SK-N-SH (cell line): ENCODE measurements around the gene PNPLA5. TPM values are rescaled to one million over a fixed set of nuclear protein-coding genes. Genes with fewer than 3 reads are reported as not detected.

Source experiments
- CTCF ChIA-PET: fragments of 300-600, 350-600 bp; formaldehyde crosslinking; extraction: SDS; loops from one replicate; lab custom pipeline; 2021; lab: Yijun Ruan, JAX
- POLR2A ChIA-PET: fragments of 350-600 bp; sonication (Branson Sonifier 250); formaldehyde crosslinking; extraction: SDS; loops from one replicate; lab custom pipeline; 2020; ENCODE audit warnings: antibody characterized with exemption, inconsistent platforms; lab: Yijun Ruan, JAX
- DNase-seq: peaks from one replicate; pipeline ENCODE4 v3.0.0; 2012
- H2AFZ ChIP-seq: fragments of 200-600 bp; sonication (generic); 2 replicates; pipeline ENCODE4 v1.8.1; 2016; ENCODE audit warnings: antibody characterized with exemption, mild to moderate bottlenecking, low read depth
- H3F3A ChIP-seq: fragments of 200-600 bp; sonication (generic); replicated peaks from 2 replicates; pipeline ENCODE3; 2016; ENCODE audit warnings: antibody characterized with exemption, mild to moderate bottlenecking; ENCODE audit not compliant: insufficient read depth
- H3K27ac ChIP-seq, 2 experiments: fragments of 200-500 bp in 1 of 2; fragments of 200-600 bp in 1 of 2; sonication (Bioruptor generic) in 1 of 2; sonication (generic), shearing (Covaris generic) in 1 of 2; 2 replicates each; pipeline versions ENCODE4 v1.5.1 to v1.6.1; 2014 to 2016; ENCODE audit warnings: low read depth in 2 of 2, inconsistent platforms in 1 of 2, low read length in 1 of 2, mild to moderate bottlenecking in 1 of 2, mixed read lengths in 1 of 2
- H3K27me3 ChIP-seq: fragments of 200-600 bp; sonication (generic), shearing (Covaris generic); 2 replicates; pipeline ENCODE4 v1.6.1; 2016; ENCODE audit warnings: mixed run types; ENCODE audit not compliant: insufficient read depth
- H3K36me3 ChIP-seq, 2 experiments: fragments of 200-500 bp in 1 of 2; fragments of 200-600 bp in 1 of 2; sonication (Bioruptor generic) in 1 of 2; sonication (generic) in 1 of 2; replicated peaks in 1 of 2; 2 replicates each; pipeline versions ENCODE3 to v1.5.1; 2014 to 2016; ENCODE audit warnings: low read length in 1 of 2, mild to moderate bottlenecking in 1 of 2; ENCODE audit not compliant: insufficient read depth in 2 of 2, control insufficient read depth in 1 of 2
- H3K4me1 ChIP-seq, 2 experiments: fragments of 200-500 bp in 1 of 2; fragments of 200-600 bp in 1 of 2; sonication (Bioruptor generic) in 1 of 2; sonication (generic), shearing (Covaris generic) in 1 of 2; 2 replicates each; pipeline versions ENCODE4 v1.5.1 to v1.6.1; 2014 to 2016; ENCODE audit warnings: low read depth in 1 of 2, low read length in 1 of 2, mixed run types in 1 of 2; ENCODE audit not compliant: insufficient read depth in 2 of 2, control insufficient read depth in 1 of 2
- H3K4me2 ChIP-seq: fragments of 200-600 bp; sonication (generic), shearing (Covaris generic); 2 replicates; pipeline ENCODE4 v1.6.1; 2017; ENCODE audit warnings: mixed run types
- H3K4me3 ChIP-seq, 2 experiments: fragments of 200-500 bp in 1 of 2; fragments of 200-600 bp in 1 of 2; sonication (Bioruptor generic) in 1 of 2; sonication (generic), shearing (Covaris generic) in 1 of 2; 2 replicates each; pipeline versions ENCODE4 v1.5.1 to v1.8.1; 2014 to 2016; ENCODE audit warnings: low read depth in 2 of 2, inconsistent platforms in 1 of 2, low read length in 1 of 2, mild to moderate bottlenecking in 1 of 2, mixed read lengths in 1 of 2, moderate library complexity in 1 of 2
- H3K79me2 ChIP-seq: fragments of 200-600 bp; sonication (generic); 2 replicates; pipeline ENCODE4 v1.8.1; 2017; ENCODE audit warnings: mild to moderate bottlenecking; ENCODE audit not compliant: insufficient read depth
- H3K9ac ChIP-seq: fragments of 200-600 bp; sonication (generic); 2 replicates; pipeline ENCODE4 v1.6.1; 2017; ENCODE audit warnings: mixed run types
- H3K9me2 ChIP-seq: fragments of 200-600 bp; sonication (generic); 2 replicates; pipeline ENCODE4 v1.6.1; 2017; ENCODE audit warnings: mixed run types
- H3K9me3 ChIP-seq: fragments of 200-600 bp; sonication (generic); 2 replicates; pipeline ENCODE4 v1.6.1; 2017; ENCODE audit warnings: mixed run types, mild to moderate bottlenecking, moderate library complexity
- H4K20me1 ChIP-seq: fragments of 200-600 bp; sonication (generic); 2 replicates; pipeline ENCODE4 v1.6.1; 2017; ENCODE audit warnings: mild to moderate bottlenecking, mixed run types; ENCODE audit not compliant: insufficient read depth
- EZH2phosphoT487 ChIP-seq: fragments of 200-600 bp; sonication (generic); IDR thresholded peaks from 2 replicates; pipeline ENCODE4 v1.6.1; 2017; ENCODE audit warnings: low read depth, mixed run types, mild to moderate bottlenecking, antibody characterized with exemption, moderate library complexity, borderline replicate concordance
- FOSL2 ChIP-seq: IDR thresholded peaks from 2 replicates; pipeline ENCODE4 v1.4.0; 2012; ENCODE audit warnings: low read depth, mild to moderate bottlenecking, moderate library complexity, borderline replicate concordance
- FOXJ3 ChIP-seq: sonication (generic); formaldehyde crosslinking; IDR thresholded peaks from 2 replicates; pipeline ENCODE4 v1.5.1; 2020; ENCODE audit warnings: mild to moderate bottlenecking, missing genetic modification reagents
- NFIC ChIP-seq: IDR thresholded peaks from 2 replicates; pipeline ENCODE4 v1.4.0; 2012; ENCODE audit warnings: borderline replicate concordance
- NRF1 ChIP-seq: IDR thresholded peaks from 2 replicates; pipeline ENCODE4 v1.6.1; 2012; ENCODE audit warnings: low read depth, mild to moderate bottlenecking, low read length
- POLR2AphosphoS5 ChIP-seq: IDR thresholded peaks from 2 replicates; pipeline ENCODE4 v1.6.1; 2012; ENCODE audit warnings: low read depth, low read length
- RFX5 ChIP-seq: IDR thresholded peaks from 2 replicates; pipeline ENCODE4 v1.6.1; 2012; ENCODE audit warnings: mild to moderate bottlenecking, improper control_type of control experiment, low read length
- SMC3 ChIP-seq: IDR thresholded peaks from 2 replicates; pipeline ENCODE4 v1.6.1; 2012; ENCODE audit warnings: low read depth, low read length, improper control_type of control experiment
- TAF1 ChIP-seq: IDR thresholded peaks from 2 replicates; pipeline ENCODE4 v1.6.1; 2012; ENCODE audit warnings: low read depth, mild to moderate bottlenecking, low read length, moderate library complexity, borderline replicate concordance
- TCF12 ChIP-seq: IDR thresholded peaks from 2 replicates; pipeline ENCODE4 v1.4.0; 2012
- TEAD4 ChIP-seq: IDR thresholded peaks from 2 replicates; pipeline ENCODE4 v1.4.0; 2012; ENCODE audit warnings: mild to moderate bottlenecking, borderline replicate concordance; ENCODE audit not compliant: insufficient read depth
- WGBS: methylation state at CpG from one replicate; pipeline ENCODE4 v1.1.6; 2017; ENCODE audit warnings: low lambda C conversion rate; 5-methylcytosine and 5-hydroxymethylcytosine counted together
- polyA plus RNA-seq, 3 experiments: library from polyadenylated mRNA; depleted of rRNA; stranded (reverse); fragments of >200 nt; gene quantifications; 2 replicates each; pipeline ENCODE4 v1.2.3, GENCODE V29; 2012
- TF ChIP-seq, protein P1 (sequence below): IDR thresholded peaks from 2 replicates; pipeline ENCODE4 v1.4.0; 2012; ENCODE audit warnings: low read depth, borderline replicate concordance
- TF ChIP-seq, protein P2 (sequence below): IDR thresholded peaks from 2 replicates; pipeline ENCODE4; 2012
- TF ChIP-seq, protein P3 (sequence below): fragments of 150-350 bp; IDR thresholded peaks from 2 replicates; pipeline ENCODE4 v1.6.1; 2017; ENCODE audit warnings: antibody characterized with exemption, low read length, low read depth, borderline replicate concordance

PNPLA5 gene
- polyA plus RNA-seq, 1 of the 3 experiments (the other 2 are of a cell fraction): not detected

DNA sequence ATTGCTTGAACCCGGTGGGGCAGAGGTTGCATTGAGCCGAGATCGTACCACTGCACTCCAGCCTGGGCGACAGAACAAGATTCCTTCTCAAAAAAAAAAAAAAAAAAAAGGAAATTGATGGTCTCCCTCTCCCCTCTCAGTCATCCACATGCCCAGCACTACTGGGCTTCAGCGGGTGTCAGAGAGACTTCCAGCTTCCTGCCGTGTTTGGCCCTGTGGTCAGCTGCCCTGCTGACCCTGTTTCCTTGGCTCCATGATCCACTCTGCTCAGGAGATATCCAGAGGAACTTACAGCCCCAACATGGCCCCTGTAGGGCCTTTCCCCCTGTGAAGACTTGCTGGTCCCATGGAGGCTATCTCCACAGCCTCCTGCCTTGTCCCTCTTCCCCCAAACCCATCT is 25.7 kb upstream of the PNPLA5 start:
- Histone ChIP-seq H3K9me2 (no peaks in the 10 kb centered on the region), H3K27me3 (0 out of 2 replicates have a peak, but pooled peaks cover 1% of the 10 kb centered on the region), H4K20me1 (no peaks in the 10 kb centered on the region), H3K4me2 (no peak overlapping the region), H3K27ac (no peak overlapping the region), H3K4me1 (peaks cover 12 to 14% of the 10 kb centered on the region in 2 experiments; a peak in 2 of 4 replicates), H3K4me3 (no peak overlapping the region), H3K36me3 (no peaks in the 10 kb centered on the region), H2AFZ (no peak overlapping the region), H3K9ac (no peak overlapping the region), H3K79me2 (no peaks in the 10 kb centered on the region), H3K9me3 (no peaks in the 10 kb centered on the region), H3F3A (no peaks in the 10 kb centered on the region)
- no peak for DNase-seq
- ChIA-PET POLR2A (no interaction called here), CTCF (interaction anchor here (0.7 to 1.5 kb wide), 2 partner anchors 14 to 23 kb away, joined by 3 read pairs; no protein-coding TSS in a partner anchor)
- WGBS: 78% methylated on average over 6 of the region's 6 CpGs
- TF ChIP-seq RFX5: no peak
- no peak for TF ChIP-seq POLR2AphosphoS5
- TF ChIP-seq SMC3: no peak
- TF ChIP-seq, protein P1, sequence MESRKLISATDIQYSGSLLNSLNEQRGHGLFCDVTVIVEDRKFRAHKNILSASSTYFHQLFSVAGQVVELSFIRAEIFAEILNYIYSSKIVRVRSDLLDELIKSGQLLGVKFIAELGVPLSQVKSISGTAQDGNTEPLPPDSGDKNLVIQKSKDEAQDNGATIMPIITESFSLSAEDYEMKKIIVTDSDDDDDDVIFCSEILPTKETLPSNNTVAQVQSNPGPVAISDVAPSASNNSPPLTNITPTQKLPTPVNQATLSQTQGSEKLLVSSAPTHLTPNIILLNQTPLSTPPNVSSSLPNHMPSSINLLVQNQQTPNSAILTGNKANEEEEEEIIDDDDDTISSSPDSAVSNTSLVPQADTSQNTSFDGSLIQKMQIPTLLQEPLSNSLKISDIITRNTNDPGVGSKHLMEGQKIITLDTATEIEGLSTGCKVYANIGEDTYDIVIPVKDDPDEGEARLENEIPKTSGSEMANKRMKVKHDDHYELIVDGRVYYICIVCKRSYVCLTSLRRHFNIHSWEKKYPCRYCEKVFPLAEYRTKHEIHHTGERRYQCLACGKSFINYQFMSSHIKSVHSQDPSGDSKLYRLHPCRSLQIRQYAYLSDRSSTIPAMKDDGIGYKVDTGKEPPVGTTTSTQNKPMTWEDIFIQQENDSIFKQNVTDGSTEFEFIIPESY: no peak
- TF ChIP-seq TEAD4: no peak
- no peak for TF ChIP-seq FOXJ3 (CRISPR knock-in tag)
- no peak for TF ChIP-seq FOSL2
- no peak for TF ChIP-seq EZH2phosphoT487
- TF ChIP-seq NFIC: no peak

DNA sequence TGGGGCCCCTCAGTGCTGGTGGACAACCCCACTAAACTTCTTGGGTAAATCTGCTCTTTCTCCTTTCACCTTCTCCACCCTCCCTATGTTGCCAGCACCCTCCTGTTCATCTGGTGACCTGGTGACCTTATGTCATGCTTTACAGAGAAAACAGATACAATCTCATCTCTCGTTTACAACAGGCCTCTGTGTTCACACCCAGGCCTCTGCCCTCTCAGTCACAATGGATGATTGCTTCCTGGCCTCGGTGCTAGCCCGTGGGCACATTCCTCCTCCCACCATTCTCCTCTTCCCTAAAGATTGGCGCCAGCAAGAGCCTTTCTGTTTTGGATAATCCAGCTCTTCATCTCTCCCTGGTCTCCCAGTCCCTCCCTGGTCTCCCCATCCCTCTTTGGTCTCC is 19.5 kb upstream of the PNPLA5 start:
- CTCF ChIA-PET: interaction anchor here (0.6 to 1.9 kb wide), 2 partner anchors 9 to 11 kb away, joined by 3 to 6 read pairs; no protein-coding TSS in a partner anchor
- 5% methylated on average over 4 of the region's 4 CpGs for WGBS
- POLR2A ChIA-PET: no interaction called here

More for the DNA sequence above, 19.5 kb upstream of the PNPLA5 start:
- no peaks in the 10 kb centered on the region for H3K36me3 ChIP-seq
- no peak overlapping the region for H3K4me2 ChIP-seq
- no peak overlapping the region for H2AFZ ChIP-seq
- no peak for DNase-seq
- H3K27ac ChIP-seq: no peak overlapping the region
- peaks cover 29% of the 10 kb centered on the region for H3K27me3 ChIP-seq
- no peaks in the 10 kb centered on the region for H3F3A ChIP-seq
- TF ChIP-seq, protein P2, sequence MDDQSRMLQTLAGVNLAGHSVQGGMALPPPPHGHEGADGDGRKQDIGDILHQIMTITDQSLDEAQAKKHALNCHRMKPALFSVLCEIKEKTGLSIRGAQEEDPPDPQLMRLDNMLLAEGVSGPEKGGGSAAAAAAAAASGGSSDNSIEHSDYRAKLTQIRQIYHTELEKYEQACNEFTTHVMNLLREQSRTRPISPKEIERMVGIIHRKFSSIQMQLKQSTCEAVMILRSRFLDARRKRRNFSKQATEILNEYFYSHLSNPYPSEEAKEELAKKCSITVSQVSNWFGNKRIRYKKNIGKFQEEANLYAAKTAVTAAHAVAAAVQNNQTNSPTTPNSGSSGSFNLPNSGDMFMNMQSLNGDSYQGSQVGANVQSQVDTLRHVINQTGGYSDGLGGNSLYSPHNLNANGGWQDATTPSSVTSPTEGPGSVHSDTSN: no peak
- TF ChIP-seq POLR2AphosphoS5 (no peak), TCF12 (no peak), TAF1 (no peak), NRF1 (no peak), FOSL2 (no peak)
- TF ChIP-seq, protein P3, sequence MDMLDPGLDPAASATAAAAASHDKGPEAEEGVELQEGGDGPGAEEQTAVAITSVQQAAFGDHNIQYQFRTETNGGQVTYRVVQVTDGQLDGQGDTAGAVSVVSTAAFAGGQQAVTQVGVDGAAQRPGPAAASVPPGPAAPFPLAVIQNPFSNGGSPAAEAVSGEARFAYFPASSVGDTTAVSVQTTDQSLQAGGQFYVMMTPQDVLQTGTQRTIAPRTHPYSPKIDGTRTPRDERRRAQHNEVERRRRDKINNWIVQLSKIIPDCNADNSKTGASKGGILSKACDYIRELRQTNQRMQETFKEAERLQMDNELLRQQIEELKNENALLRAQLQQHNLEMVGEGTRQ: no peak
- no peaks in the 10 kb centered on the region for H3K79me2 ChIP-seq
- H3K9ac ChIP-seq: no peak overlapping the region
- H3K4me1 ChIP-seq: no peaks in the 10 kb centered on the region; a peak in 1 of 4 replicates
- H4K20me1 ChIP-seq: no peaks in the 10 kb centered on the region
- H3K4me3 ChIP-seq: no peak overlapping the region
- H3K9me3 ChIP-seq: no peaks in the 10 kb centered on the region
- H3K9me2 ChIP-seq: no peaks in the 10 kb centered on the region
